Right atrium auricular region (tissue), 2 donors: ENCODE measurements around the gene KRT36. TPM values are rescaled to one million over a fixed set of nuclear protein-coding genes. Genes with fewer than 3 reads are reported as not detected.

ENCODE experiments used
- DNase-seq: peaks from one replicate; pipeline ENCODE4 v3.0.0-alpha.2; 2019; ENCODE audit warnings: low spot score
- H3K27ac ChIP-seq, 2 donors: fragments of 200-600 bp; sonication (generic); 1 replicate in 1 of 2; 2 replicates in 1 of 2; pipeline ENCODE4 v1.5.1; 2016 to 2019
- H3K27me3 ChIP-seq, 2 donors: fragments of 200-600 bp; sonication (generic); one replicate each; pipeline versions ENCODE4 v1.5.1 to v1.6.0; 2017 to 2019
- H3K36me3 ChIP-seq: fragments of 200-600 bp; sonication (generic); one replicate; pipeline ENCODE4 v1.5.1; 2016
- H3K4me1 ChIP-seq, 2 donors: fragments of 200-600 bp; sonication (generic); one replicate each; pipeline versions ENCODE4 v1.5.1 to v1.6.0; 2017 to 2019
- H3K4me3 ChIP-seq, 2 donors: fragments of 200-600 bp; sonication (generic); 1 replicate in 1 of 2; 2 replicates in 1 of 2; pipeline ENCODE4 v1.5.1; 2017 to 2019; ENCODE audit warnings: mild to moderate bottlenecking in 1 of 2, moderate library complexity in 1 of 2
- H3K9me3 ChIP-seq, 2 donors: fragments of 200-600 bp; sonication (generic); one replicate each; pipeline ENCODE4 v1.5.1; 2019
- total RNA-seq, 2 donors: library from RNA; depleted of rRNA; stranded (reverse); fragments of >200 nt; gene quantifications; one replicate each; pipeline ENCODE4 v1.1.0, GENCODE V29; 2016
- TF ChIP-seq, protein P1 (sequence below), 2 donors: fragments of 200-600 bp; sonication (generic); IDR thresholded peaks; one replicate each; pipeline ENCODE4 v1.5.1; 2019; ENCODE audit warnings: antibody characterized with exemption in 2 of 2

Gene KRT36
- total RNA-seq, 2 donors from 2014 or later, result not detected

DNA sequence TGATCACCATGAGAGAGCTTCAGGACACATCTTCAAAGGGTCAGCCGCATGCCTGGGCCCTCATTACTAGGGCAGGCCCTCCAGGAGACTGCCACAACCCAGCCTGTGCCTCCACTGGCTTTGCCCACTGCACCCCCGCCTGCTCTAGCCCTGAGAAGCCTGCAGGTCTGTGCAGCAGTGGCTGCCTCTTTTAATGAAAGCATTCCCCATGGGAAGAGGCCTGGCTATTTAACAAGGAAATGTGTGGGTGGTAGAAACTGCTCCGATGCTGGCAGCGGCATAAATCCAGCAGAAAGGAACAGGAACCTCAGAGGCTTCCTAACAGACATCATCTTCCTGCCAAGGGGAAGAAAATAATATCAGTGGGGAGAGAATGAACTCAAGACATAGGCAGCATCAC lies 22.1 kb downstream of the KRT36 start:
- Histone ChIP-seq H3K4me1 (peaks cover 0 to 7% of the 10 kb centered on the region in 2 donors), H3K4me3 (no peak overlapping the region), H3K9me3 (peaks cover 0 to 33% of the 10 kb centered on the region in 2 donors), H3K36me3 (no peaks in the 10 kb centered on the region), H3K27ac (no peak overlapping the region), H3K27me3 (no peaks in the 10 kb centered on the region)
- no peak for DNase-seq
- TF ChIP-seq, protein P1, sequence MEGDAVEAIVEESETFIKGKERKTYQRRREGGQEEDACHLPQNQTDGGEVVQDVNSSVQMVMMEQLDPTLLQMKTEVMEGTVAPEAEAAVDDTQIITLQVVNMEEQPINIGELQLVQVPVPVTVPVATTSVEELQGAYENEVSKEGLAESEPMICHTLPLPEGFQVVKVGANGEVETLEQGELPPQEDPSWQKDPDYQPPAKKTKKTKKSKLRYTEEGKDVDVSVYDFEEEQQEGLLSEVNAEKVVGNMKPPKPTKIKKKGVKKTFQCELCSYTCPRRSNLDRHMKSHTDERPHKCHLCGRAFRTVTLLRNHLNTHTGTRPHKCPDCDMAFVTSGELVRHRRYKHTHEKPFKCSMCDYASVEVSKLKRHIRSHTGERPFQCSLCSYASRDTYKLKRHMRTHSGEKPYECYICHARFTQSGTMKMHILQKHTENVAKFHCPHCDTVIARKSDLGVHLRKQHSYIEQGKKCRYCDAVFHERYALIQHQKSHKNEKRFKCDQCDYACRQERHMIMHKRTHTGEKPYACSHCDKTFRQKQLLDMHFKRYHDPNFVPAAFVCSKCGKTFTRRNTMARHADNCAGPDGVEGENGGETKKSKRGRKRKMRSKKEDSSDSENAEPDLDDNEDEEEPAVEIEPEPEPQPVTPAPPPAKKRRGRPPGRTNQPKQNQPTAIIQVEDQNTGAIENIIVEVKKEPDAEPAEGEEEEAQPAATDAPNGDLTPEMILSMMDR (IDR thresholded peaks at IDR 0.05), result no peak

DNA sequence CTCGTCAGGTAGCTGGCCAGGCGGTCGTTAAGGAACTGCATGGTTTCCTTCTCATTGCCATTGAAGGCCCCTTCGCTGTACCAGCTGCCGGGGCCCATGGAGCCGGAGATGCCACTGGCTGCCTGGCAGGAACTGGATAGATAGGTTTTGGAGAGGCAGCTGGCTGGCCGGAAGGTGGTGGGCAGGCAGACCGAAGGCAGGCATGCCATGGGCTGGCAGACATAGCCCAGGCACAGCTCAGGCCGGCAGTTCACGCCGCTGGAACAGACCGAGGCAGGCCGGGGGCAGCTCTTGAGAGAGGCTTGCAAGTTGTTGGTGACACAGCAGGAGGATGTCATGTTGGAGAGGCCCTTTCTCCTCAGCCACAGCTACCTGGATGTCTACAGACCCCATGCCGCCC lies 22.7 kb downstream of the KRT36 start, which contains the start of gene KRT32:
TSS of gene KRT32 (minus strand) at position 399 of the 400 bp plus-strand sequence. CDS start at position 338, 61 bp downstream.
- H3K4me1 ChIP-seq, result peaks cover 0 to 7% of the 10 kb centered on the region in 2 donors
- no peaks in the 10 kb centered on the region for H3K36me3 ChIP-seq
- peaks cover 0 to 29% of the 10 kb centered on the region in 2 donors for H3K9me3 ChIP-seq
- no peaks in the 10 kb centered on the region for H3K27me3 ChIP-seq
- DNase-seq, result no peak
- H3K27ac ChIP-seq, result no peak within 1 kb of the TSS
- no peak within 1 kb of the TSS for H3K4me3 ChIP-seq
- TF ChIP-seq, protein P1 (IDR thresholded peaks at IDR 0.05), result no peak

DNA sequence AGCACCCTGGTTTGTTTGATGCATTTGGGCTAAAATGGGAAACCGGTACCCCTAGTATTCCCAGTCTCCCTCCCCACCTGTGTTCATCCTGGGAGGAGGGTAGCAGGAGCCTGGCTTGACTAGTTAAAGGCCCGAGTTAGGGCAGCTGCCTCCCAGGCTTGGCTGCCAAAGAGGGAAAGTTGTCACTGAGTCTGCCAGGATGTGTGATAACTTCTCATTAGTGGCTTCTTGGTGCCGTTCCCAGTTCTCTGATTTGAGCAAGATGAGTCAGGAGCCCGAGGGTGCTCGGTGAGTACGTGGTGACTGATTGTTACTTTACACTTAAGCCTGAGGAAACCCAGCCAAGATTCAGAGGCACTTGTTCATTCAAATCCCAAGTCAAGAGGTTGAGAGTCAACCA lies 25.0 kb downstream of the KRT36 start:
- DNase-seq, result peak; percentile 64
- H3K9me3 ChIP-seq, result peaks cover 0 to 20% of the 10 kb centered on the region in 2 donors
- H3K36me3 ChIP-seq, result no peaks in the 10 kb centered on the region
- H3K4me1 ChIP-seq, result peaks cover 0 to 7% of the 10 kb centered on the region in 2 donors
- TF ChIP-seq, protein P1 (IDR thresholded peaks at IDR 0.05), result no peak
- H3K27ac ChIP-seq, result no peak overlapping the region
- no peak overlapping the region for H3K4me3 ChIP-seq
- H3K27me3 ChIP-seq, result no peaks in the 10 kb centered on the region

DNA sequence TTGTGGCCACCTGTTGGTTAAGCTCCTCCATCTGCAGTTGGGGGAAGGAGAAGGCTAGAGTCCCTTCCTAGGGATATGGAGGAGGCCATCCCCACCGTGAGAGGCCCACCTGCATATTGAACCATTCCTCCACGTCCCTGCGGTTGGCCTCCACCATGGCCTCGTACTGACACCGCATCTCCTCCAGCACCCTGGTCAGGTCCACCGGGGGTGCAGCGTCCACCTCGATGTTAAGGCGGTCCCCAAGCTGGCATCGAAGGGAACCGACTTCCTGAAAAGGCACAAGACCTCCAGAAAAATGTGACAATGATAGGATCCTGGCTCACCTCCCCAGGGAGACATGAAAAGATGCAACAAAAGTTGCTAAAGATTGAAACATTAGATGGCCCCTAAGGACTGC lies 25.5 kb downstream of the KRT36 start:
- TF ChIP-seq, protein P1 (IDR thresholded peaks at IDR 0.05), result no peak
- Histone ChIP-seq H3K9me3 (peaks cover 0 to 19% of the 10 kb centered on the region in 2 donors), H3K4me3 (no peak overlapping the region), H3K36me3 (no peaks in the 10 kb centered on the region), H3K27me3 (no peaks in the 10 kb centered on the region), H3K4me1 (peaks cover 0 to 7% of the 10 kb centered on the region in 2 donors), H3K27ac (no peak overlapping the region)
- DNase-seq, result no peak

DNA sequence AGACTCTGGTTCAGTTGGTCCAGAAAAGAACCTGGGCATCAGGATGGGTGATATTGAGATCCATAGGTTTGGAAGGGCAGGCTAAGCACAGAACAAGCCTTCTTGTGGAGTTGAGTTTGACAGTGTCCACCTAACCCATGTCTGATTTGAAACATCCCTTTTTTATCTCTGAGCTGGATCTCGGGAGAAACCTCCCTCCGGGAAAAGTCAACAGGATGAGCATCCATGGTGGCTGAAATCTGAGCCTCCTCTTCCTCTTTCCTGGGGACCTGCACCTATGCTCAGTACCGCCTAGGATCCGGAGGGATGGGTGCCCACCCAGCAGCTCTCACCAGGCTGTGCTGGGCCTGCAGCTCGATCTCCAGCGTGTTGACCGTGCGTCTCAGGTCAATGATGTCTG lies 26.0 kb downstream of the KRT36 start:
- Histone ChIP-seq H3K9me3 (peaks cover 0 to 15% of the 10 kb centered on the region in 2 donors), H3K27me3 (no peaks in the 10 kb centered on the region), H3K27ac (no peak overlapping the region), H3K36me3 (no peaks in the 10 kb centered on the region), H3K4me3 (no peak overlapping the region), H3K4me1 (peaks cover 0 to 7% of the 10 kb centered on the region in 2 donors)
- DNase-seq, result no peak
- TF ChIP-seq, protein P1 (IDR thresholded peaks at IDR 0.05), result no peak

DNA sequence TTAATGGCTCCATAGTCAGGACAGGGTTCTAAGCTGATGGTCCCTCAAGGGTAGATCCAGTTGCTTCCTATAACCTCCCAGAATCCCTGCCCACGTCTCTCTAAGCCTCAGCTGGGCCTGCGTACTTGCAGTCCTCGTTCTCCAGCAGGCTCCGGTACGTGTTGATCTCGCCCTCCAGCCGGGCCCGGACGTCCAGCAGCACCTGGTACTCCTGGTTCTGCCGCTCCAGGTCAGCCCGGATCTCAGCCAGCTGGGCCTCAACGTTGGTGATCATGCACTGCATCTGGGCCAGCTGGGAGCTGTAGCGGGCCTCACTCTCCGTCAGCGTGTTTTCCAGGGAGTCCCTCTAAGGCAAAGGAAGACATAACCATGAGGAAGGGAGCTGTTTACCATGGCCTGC lies 27.0 kb downstream of the KRT36 start:
- DNase-seq, result no peak
- Histone ChIP-seq H3K27ac (no peak overlapping the region), H3K4me3 (no peak overlapping the region), H3K9me3 (peaks cover 0 to 5% of the 10 kb centered on the region in 2 donors), H3K36me3 (no peaks in the 10 kb centered on the region), H3K4me1 (peaks cover 0 to 7% of the 10 kb centered on the region in 2 donors), H3K27me3 (no peaks in the 10 kb centered on the region)
- TF ChIP-seq, protein P1 (IDR thresholded peaks at IDR 0.05), result no peak
